Embryonic facial prominence (tissue), 1 donor: Measurements from ENCODE around the gene ATXN2L.
"Not testable (repeated sequence)": the region's sequence is repeated elsewhere in the genome, so short reads cannot be mapped to it uniquely, and the experiment has no call there.

Source experiments
- DNase-seq: peaks from one replicate; pipeline ENCODE4 v3.0.0-alpha.2; 2016; ENCODE audit errors: extremely low spot score

The ATXN2L gene

GRCh38 chr16:28822520-28823290 is at the start of gene ATXN2L:
TSS of gene ATXN2L (plus strand) at chr16:28822999. CDS start at chr16:28823260, 261 bp downstream.
- DNase-seq: peak; percentile 88

DNA sequence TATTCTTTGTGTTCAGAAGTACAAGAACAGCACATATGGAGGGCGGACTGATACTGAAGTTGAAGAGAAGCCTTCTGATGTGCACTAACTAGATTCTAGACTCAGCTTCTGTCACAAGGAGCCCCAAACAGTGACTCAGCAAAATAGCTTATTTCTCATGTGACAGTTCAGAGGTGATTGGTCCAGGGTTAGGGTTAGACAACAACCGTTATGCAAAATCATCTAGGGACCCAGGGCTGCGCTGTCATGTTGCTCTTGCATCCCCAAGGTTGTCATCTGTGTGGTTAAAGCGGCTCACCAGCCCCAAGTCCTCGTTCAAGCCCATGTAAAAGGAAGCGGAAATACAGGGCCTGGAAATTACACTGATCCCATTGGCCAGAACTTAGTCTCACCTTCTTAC is 41.1 kb upstream of the ATXN2L start:
- not testable (repeated sequence) for DNase-seq

DNA sequence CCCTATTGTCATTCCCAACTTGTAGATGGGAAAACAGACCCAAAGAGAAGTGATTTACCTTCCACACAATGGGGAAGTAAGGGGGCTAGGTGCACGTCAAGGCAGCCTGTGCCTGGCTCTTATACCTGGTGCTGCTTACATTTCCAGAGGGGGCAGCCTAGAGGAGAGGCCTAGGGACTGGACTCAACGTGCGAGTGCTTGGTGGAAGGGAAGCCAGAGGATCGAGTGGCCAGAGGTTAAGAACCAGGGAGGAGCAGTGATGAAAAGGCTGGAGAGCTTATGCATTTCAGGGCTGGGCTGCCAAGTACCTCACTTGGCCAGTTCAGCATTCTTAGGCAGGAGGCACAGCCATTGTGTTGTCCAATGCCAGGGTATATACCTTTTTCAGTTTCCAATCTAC is 40.4 kb upstream of the ATXN2L start:
- DNase-seq: not testable (repeated sequence)

DNA sequence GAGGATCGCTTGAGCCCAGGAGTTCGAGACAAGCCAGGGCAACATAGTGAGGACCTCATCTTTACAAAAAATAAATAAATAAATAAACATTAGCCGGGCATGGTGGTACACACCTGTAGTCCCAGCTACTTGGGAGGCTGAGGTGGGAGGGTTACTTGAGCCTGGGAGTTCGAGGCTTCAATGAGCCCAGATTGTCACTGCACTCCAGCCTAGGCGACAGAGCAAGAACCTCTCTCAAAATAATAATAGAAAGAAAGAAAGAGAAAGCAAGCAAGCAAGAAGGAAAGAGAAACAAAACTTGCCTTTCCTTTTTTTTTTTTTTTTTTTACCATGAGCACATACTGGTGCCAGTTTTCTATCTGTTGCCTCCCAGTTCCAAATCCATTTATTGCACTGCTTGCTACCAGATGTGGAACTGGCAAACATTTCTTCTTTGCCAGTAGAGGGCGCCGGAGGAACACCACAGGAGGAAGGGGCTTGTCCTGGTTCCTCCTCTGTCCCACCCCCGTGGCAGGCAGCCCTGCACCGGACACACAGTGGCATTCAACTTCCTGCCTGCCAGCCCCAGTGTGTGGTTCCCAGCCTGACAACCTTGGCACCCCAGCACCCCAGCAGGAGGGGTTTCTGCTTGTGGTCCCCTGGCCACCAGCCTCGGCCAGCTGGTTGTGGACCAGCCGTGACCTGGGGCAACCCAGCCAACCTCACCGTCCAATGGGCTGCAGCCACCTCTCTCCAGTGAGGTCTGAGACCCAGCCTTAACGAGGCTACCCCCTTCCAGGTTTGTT is 20.4 kb upstream of the ATXN2L start:
- not testable (repeated sequence) for DNase-seq

DNA sequence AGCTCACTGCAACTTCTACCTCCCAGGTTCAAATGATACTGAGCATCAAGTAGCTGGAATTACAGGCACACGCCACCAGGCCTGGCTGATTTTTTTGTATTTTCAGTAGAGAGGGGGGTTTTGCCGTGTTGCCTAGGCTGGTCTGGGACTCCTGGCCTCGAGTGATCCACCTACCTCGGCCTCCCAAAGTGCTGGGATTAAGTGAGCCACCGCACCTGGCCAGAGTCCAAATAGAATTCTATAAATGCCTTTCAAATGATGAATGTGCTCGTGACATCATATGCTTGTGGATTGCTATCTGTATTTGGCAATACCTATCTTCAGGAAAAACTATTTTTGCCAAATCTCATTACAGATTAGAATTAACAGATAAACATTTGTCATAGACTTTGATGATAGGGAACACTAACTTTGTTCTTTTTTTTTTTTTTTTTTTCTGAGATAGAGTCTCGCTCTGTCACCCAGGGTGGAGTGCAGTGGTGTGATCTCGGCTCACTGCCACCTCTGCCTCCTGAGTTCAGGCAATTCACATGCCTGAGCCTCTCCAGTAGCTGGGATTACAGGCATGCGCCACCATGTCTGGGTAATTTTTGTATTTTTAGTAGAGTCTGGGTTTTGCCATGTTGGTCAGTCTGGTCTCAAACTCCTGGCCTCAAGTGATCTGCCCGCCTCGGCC is 15.2 kb upstream of the ATXN2L start:
- not testable (repeated sequence) for DNase-seq

DNA sequence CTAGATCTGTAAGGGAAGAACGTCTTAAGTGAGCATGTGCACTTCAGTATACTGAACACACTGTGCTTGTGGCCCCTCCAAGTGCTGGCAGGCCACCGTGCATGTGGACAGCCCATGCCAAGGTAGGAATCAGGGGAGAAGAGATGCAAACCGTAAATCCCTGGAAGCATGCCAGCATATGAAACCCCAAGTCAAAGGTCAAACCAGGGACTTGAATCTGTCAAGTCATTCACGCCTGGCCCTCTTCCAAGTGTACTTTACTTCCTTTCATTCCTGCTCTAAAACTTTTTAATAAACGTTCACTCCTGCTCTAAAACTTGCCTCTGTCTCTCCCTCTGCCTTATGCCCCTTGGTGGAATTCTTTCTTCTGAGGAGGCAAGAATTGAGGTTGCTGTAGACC is 2.8 kb upstream of the ATXN2L start:
- DNase-seq: no peak

GRCh38 chr16:28820546-28820945 is 2.3 kb upstream of the ATXN2L start:
- not testable (repeated sequence) for DNase-seq

- no peak for DNase-seq
Measured at GRCh38 chr16:28821874-28822519, 802 bp upstream of the ATXN2L start.

DNA sequence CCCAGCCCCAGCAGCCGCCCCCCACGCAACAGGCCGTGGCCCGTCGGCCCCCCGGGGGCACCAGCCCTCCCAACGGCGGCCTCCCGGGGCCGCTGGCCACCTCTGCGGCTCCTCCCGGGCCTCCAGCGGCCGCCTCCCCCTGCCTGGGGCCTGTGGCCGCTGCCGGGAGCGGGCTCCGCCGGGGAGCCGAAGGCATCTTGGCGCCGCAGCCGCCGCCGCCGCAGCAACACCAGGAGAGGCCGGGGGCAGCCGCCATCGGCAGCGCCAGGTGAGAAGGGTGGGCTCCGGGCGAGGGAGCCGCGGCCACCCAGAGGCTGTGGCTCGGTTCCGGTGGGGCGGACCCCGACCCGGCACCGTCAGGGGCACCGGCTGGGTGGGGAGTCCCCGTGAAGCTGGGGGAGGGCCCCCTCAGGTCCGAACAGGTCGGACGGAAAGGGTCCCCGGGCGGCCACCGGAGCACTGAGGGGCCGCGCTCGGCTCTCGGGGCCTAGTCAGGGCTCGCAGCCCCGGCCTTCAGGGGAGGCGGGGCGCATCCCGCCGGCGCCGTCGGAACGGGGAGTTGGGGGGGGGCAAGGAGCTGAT is 583 bp downstream of the ATXN2L start:
- no peak for DNase-seq

DNA sequence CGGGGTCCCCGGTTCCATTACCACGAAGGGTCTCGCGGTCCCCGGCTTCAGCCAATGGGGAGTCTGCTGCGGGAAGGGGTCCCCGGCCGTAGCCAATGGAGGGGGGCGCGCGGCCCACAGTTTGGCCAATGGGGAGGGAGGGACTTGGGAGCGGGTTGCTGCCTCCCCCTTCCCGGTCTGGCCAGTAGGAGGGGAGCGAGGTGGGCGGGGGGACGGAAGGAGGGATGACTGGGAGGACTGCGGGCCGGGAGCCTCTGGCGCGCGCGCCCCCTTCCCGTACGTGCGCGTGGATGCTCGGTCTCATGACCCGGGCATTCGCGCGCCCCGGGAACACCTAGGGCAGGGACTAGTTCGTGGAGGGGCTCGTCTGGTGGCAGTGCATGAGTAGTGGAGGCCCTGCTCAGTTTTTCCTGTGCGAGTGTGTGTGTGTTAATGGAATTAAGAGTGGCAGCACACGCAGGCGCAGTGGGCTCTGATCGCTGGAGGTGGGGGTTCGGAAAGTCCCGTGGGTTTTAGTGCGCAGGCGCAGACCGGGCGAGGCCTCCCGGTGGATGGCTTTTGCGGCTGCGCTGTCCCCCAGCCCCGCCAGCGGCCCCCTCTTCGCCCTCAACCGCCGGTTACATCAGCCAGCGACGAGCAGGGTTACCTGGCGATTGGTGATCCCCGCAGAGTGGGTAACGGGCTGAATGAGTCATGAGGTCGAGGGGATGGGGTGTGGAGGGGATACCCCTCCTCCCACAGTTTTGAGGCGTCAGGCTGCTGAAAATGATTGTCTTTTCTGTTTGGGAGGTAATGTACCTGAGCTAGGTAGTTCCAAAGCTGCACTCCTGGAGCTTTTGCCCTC is 1.3 kb downstream of the ATXN2L start:
- DNase-seq: peak; percentile 97

GRCh38 chr16:28824717-28824973 is 1.8 kb downstream of the ATXN2L start:
- no peak for DNase-seq

GRCh38 chr16:28826141-28826540 is 3.3 kb downstream of the ATXN2L start:
- DNase-seq: no peak

DNA sequence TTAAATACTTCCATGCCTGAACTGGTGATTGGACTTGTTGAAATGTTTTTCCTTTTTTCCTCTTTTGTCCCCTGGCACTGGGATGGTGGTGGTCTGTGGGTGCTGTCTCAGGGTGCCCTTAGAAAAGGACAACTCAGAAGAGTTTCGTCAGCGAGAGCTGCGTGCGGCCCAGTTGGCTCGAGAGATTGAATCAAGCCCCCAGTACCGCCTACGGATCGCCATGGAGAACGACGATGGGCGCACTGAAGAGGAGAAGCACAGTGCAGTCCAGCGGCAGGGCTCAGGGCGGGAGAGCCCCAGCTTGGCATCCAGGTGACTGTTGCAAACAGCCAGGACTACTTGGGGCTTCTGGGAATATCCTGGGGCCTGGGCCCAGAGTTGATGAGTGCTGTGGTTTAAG is 6.9 kb downstream of the ATXN2L start:
- DNase-seq: no peak

DNA sequence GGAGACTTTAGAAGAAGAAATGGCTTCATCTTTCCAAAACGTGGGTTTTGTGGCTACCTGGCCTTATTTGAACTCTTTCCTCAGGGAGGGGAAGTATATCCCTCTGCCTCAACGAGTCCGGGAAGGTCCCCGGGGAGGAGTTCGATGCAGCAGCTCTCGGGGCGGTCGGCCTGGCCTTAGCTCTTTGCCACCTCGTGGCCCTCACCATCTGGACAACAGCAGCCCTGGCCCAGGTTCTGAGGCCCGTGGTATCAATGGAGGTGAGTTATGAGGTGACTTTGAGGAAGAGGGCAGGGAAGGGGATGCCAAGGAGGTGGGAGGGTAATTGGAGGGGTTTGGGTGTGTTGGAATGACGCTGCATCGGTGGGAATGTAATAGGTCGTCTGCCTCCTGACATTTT is 7.7 kb downstream of the ATXN2L start:
- no peak for DNase-seq

DNA sequence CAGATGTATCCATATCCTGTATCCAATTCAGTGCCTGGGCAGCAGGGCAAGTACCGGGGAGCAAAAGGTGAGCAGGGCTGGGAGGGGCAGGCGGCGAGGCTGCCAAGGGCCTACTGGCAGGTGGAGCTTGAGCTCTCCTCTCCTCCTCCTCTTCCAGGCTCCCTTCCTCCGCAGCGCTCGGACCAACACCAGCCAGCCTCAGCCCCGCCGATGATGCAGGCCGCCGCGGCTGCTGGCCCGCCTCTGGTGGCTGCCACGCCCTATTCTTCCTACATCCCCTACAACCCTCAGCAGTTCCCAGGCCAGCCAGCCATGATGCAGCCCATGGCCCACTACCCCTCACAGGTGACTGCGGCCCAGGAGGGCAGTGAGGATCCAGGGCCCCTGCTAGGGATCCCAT is 11.6 kb downstream of the ATXN2L start:
- no peak for DNase-seq

DNA sequence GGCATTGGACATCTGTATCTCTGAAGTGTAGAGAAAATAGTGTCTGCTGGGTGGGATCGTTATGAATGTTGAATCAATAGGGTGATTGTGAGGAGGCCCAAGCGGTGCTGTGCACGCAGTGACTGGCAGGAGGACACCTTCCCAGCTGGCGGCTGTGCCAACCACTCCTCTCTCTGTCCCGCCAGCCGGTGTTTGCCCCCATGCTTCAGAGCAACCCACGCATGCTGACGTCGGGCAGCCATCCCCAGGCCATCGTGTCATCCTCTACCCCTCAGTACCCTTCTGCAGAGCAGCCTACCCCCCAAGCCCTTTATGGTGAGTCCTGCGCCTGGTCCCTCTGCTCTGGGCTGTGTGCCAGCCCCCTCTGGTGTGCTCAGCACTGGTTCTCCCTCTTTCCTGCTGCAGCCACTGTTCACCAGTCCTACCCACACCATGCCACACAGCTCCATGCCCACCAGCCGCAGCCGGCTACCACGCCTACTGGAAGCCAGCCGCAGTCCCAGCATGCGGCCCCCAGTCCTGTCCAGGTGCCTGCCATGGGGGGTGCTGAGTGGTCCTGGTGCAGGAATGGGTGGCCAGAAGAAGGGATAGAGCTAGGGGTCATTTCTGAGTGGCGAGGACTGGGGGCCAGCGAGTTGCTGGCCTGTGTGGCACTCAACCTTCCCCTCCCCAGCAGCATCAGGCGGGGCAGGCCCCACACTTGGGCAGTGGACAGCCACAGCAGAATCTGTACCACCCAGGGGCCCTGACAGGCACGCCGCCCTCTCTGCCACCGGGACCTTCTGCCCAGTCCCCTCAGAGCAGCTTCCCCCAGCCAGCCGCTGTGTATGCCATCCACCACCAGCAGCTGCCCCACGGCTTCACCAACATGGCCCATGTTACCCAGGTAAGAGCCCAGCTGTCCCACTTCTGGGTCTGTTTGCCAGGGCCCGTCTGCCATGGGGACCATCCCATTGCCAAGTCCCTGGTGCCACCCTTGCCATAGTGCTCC is 12.4 kb downstream of the ATXN2L start:
- no peak for DNase-seq

DNA sequence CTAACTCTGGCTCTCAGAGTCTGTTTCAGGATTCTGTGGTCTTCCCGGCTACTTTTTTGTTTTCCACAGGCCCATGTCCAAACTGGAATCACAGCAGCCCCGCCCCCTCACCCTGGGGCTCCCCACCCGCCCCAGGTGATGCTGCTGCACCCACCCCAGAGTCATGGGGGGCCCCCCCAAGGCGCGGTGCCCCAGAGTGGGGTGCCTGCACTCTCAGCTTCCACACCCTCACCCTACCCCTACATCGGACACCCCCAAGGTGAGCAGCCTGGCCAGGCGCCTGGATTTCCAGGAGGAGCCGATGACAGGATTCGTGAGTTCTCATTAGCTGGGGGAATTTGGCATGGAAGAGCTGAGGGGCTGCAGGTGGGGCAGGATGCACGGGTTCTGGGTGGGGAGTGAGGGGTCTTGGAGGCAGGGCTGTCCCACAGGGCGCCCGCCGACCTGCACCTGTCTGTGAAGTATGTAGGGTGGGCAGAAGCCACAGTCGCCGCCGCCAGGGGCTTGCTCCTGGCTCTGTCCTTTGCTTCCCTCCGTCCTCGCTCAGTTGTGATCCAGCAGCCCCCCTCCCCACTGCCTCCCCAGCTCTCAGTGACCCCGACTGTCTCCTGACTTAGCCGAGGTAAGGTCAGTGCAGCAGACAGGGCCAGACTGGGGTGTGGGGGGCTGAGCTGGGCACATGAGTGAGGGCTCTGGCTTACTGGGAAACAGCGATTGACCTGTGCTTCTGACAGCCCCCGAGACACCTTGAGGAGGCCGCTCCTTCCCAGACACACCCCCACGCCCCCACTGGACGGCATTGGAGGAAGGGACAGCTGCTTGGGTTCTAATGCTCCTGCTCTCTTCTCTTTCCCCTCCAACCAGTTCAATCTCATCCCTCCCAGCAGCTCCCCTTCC is 13.3 kb downstream of the ATXN2L start:
- no peak for DNase-seq

DNA sequence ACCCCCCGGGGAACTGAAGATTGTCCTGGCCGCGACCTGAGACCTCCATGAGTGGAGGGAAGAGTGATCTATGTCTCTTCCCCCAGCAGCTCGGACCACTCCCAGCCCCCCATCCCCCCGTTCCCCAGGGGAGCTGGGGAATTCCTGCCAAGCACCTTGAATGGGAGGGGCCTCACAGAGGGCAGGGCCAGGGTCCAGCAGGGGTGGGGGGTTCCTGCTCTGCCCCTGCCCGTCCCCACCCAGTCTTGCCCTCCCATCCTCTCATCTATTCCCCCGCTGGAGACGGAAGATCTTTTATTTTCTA is 13.9 kb downstream of the ATXN2L start:
- no peak for DNase-seq
